NT2/D1 (cell line): ENCODE data around the gene IFI27L2.

Experiments used
- SUZ12 ChIP-seq: IDR thresholded peaks from 2 replicates; pipeline ENCODE4 v1.6.1; 2011; ENCODE audit not compliant: insufficient read length, insufficient read depth; ENCODE audit errors: extremely low read depth
- YY1 ChIP-seq: IDR thresholded peaks from 2 replicates; pipeline ENCODE4 v1.6.1; 2011; ENCODE audit not compliant: insufficient read length, insufficient read depth
- ZNF274 ChIP-seq: IDR thresholded peaks from 2 replicates; pipeline ENCODE4 v1.6.1; 2011; ENCODE audit warnings: mild to moderate bottlenecking, low read depth, low read length

GRCh38 chr14:94124582-94125377 is 4.6 kb downstream of the IFI27L2 start:
- TF ChIP-seq SUZ12 (no peak), YY1 (no peak), ZNF274 (no peak)
